GM12801 (cell line): ENCODE data around the gene TRIM46.

Experiments used
- TF ChIP-seq, protein P1 (sequence below): IDR thresholded peaks from one replicate; pipeline ENCODE4 v1.5.1; 2011; ENCODE audit warnings: control low read depth; ENCODE audit not compliant: insufficient read length; ENCODE audit errors: extremely low read depth

The TRIM46 gene

DNA sequence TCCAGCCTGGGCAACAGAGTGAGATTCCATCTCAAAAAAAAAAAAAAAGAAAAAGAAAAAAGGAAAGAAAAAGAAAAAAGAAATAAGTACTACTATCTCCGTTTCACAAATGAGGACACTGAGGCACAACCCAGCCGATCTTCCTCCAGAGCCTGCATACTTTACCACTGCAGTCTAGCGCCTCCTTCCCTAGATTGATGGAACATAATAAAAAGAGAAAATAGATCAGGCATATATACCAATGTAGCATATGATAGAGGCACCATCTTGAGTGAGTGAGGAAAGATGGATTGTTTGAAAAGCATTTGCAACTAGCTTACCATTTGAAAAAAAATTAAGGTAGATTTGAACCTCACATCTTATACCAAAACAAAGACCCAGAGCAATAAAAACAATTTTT, 28.2 kb upstream of the TRIM46 start:
- TF ChIP-seq, protein P1, sequence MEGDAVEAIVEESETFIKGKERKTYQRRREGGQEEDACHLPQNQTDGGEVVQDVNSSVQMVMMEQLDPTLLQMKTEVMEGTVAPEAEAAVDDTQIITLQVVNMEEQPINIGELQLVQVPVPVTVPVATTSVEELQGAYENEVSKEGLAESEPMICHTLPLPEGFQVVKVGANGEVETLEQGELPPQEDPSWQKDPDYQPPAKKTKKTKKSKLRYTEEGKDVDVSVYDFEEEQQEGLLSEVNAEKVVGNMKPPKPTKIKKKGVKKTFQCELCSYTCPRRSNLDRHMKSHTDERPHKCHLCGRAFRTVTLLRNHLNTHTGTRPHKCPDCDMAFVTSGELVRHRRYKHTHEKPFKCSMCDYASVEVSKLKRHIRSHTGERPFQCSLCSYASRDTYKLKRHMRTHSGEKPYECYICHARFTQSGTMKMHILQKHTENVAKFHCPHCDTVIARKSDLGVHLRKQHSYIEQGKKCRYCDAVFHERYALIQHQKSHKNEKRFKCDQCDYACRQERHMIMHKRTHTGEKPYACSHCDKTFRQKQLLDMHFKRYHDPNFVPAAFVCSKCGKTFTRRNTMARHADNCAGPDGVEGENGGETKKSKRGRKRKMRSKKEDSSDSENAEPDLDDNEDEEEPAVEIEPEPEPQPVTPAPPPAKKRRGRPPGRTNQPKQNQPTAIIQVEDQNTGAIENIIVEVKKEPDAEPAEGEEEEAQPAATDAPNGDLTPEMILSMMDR: no peak

DNA sequence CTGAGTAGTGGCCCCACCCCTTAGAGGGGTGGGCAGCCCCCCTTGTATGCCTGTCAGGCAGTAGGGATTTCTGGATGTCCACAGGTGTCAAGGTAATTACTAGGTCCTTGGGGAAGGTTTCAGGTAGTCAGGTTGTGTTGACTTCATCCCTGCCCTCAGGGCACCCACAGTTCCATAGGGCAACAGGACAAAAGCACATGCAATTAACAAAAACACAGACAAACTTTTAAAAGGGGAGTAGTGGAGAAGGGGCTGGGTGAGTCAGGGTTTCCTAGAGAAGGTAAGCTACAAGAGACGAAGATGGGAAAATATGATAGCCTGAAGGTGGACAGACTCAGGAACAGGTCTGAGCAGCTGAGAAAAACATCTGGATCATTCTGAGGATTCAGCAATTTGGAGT, 14.7 kb upstream of the TRIM46 start:
- TF ChIP-seq, protein P1: no peak

DNA sequence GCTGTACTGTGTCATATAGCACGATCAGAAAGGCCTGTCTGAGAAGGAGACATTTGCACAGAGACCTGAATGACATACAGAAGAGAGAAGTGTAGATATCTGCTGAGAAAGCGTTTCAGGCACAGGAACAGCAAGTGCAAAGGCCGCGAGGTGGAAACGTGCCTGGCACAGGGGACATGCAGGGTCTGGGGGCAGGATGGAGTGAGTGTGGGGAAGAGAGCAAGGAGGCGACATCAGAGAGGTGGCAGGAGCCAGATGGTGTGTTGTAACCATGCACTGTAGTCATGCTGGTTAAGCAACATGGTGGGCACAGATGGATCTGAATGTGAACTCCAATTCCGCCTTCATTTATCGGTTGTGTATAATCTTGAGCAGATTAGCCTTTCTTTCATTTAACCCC, 13.5 kb upstream of the TRIM46 start:
- TF ChIP-seq, protein P1: no peak

DNA sequence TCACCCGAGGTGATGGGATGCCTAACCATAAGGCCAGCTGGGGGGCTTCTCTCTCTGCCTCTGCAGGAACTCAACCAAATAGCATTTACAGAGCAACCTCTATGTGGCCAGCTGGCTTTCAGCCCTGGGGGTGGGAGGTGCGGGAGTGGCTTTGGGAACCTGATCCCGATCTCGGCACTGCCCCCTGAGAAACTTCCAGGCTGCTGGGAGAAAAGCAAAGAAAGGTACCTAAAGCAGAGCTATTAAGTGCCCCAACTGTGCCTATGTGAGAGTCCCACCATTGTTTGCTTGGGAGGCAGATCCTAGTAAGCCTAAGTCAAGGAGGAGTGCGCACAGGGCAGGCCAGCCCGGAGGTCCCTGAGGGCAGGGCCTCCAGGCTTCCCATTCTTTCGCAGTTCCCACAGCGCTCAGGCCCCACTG, 7.6 kb upstream of the TRIM46 start:
- TF ChIP-seq, protein P1: no peak

DNA sequence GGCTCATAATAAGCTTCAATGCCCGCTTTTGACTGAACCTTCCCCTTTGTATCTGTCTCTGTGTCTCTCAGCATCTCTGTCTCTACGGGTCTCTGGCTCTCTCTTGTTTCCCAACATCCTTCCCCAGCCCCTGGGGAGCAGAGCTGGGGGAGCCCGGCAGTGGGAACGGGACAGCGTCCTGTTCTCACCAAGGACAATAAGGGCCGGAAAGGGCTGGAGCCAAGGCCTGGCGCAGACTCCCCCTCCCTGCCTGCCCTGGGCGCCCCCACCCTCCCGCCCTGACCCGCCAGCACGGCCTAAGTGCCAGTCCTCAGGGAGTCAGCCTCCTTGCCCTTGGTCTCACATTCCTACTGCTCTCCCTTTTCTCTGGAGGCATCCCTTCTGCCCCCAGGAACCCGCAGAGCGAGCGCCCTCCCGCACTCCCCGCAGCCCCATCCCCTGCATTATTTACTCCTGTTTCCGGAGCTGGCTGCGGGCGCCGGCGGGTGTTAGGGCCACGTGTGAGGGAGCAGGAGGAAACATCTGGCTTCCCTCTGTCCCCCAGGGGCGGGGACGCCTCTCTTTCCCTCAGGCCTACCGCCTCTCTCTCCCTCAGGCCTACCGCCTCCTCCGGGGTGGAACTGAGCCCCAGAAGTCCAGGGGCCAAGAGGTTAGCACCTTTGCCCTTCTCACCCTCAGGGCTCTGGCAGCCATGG, 7.0 kb upstream of the TRIM46 start:
- TF ChIP-seq, protein P1: no peak

DNA sequence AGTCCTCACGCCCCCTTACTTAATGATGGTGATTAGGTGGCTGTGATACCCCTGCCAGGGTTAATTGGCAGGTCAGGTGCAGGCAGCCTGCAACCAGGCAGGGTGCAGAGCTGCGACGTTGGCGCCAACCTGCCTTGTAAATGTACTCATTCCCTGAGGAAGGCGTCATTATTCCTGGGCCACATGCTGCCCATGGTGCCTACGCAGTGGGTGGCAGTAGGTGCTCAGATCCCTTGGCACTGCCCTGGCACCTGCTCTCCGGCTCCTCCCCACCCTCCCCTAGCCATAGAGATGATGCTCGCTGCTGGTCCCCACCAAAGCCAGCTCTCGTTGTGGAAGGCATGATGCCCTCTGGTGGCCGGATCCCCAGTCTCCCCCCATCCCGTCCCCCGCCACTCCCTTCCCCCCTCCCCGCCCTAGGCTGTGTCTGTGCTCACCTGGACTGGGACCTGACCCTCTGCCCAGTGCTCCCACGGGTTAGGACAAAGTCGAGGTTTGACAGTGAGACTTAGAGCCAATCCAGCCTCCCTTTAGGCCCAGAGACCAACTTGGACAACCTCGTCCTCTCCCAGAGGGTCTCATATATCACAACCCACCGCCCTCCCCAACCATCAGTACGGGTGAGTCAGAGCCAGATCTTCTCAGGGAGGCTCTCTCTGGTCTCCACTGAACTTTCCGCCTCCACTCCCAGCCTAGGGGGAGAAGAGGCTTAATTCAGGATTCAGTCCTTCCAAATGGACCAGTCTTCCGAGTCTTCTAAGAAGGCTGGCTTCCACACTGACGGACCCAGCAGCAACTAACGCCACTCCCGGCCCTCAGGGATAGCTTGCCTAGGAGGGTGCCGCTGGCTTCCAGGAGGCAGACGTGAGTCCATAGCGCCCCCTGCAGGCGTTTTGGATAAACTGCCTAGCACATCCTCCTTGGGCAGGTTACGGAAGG, 6.2 kb upstream of the TRIM46 start:
- TF ChIP-seq, protein P1: no peak

DNA sequence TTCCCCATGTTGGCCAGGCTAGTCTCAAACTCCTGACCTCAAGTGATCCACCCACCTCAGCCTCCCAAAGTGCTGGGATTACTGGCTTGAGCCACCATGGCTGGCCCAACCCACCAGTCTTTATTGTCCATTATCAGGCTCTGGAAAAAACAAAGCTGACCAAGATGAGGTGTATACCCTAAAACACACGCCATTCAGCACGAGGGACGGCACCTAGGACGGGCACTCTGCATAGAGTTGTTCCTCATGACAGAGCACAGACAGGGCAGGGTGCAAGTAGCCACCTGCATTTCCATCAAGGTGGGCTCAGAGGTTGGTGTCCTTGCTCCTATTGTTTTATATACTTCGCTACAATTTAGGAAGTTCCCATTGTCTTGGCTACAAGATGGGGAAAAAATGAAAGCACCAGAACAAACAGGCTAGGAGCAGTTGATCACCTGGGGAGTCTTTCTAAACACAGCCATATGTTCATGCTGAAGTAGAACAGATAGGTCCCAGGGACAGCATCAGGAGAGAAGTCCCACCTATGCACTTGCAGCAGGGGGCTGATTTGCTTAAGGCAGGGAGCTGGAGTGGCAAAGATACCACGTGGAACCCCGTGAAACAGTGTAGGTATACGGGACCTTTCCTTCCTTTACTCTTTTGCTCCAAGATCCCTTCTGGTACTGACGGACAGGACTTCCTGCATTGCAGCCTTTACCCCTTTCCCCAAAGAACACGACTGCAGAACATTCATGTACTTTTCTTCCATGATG, 5.0 kb upstream of the TRIM46 start:
- TF ChIP-seq, protein P1: no peak
